Activated CD4-positive, CD25-positive, alpha-beta regulatory T cell treated with anti-CD3 and anti-CD28 coated beads, Interleukin-2, amount 50 U/mL, for 24 hours (primary cell): ENCODE measurements around the gene PLXNB2.
A peak's percentile ranks its signal among the peaks of the same experiment; 100 is the strongest.

Experiments
- ATAC-seq, 2 donors: fragments of 150-1000 bp; cut with Tn5 transposase; one replicate each; pipeline ENCODE4 v1.10.0; 2021; ENCODE audit warnings: mild to moderate bottlenecking in 1 of 2, moderate library complexity in 1 of 2

PLXNB2 gene

DNA sequence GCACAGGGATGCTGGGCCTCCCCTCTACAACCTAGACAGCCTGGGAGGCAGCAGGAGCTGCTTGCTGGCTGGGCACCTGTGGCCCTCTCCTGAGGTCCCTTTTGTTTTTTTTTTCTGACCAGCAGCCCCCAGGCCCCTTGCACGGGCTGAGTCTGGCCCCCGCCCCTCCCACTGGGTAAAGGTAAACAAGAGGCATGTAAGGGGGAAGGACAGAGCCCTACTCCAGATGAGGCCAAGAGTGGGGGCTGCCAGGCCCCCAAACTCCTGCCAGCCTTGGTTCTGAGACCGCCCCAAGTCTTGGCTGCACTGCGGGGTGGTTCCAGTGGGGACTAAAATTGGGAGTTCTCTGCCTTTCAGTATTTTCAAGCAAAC lies 9.2 kb downstream of the PLXNB2 start:
- no peak for ATAC-seq

DNA sequence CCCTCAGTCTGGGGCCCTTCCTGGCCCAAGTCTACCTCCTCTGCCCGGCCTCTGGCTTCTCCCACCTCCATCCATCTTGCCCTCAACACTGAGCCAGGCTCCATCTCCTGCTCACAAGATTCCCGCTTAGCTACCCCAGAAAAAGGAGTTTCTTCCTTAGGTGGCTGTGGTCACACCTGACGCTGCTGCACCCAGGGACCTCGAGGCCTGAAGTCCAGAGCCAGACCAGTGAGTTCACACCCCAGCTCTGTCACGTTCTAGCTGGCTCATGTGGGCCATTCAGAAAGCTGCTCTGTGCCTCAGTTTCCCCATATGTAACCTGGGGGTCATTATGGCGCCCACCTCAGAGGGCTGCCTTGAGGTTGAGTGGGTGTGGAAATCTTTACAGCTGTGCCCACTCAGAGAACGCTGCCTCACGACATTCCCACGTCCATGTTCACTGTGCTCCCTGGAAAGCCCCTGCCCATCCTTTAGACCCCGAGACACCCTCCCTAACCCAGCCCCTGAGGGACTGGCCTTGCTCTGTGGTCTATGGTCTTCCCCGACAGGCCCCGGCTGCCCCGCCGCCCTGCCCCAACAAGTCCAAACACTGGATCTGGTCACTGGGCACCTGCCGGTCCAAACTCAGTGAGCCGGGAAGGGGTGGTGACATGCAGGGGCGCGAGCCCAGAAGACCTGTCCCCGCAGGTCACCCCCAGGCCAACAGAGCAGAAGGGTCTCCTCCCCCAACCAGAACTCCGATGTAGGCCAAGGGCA lies 9.8 kb downstream of the PLXNB2 start:
- ATAC-seq = no peak

- ATAC-seq = no peak
Measured at GRCh38 chr22:50296658-50297490, 10.6 kb downstream of the PLXNB2 start.

DNA sequence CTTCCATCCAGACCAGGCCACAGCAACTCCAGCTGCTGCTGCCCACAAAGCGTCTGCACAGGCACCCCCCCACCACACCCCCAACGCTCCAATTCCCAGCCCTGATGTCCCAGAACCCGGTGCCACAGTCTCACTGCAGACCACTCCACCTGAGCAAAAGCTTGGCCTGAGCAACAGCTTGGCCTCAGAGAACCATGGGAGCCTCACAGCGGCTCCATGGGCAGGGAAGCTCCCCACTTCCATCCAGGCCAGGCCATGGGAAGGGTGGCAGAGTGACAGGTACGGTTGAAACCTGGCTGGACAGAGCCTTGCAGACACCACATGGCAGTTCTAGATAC lies 13.2 kb downstream of the PLXNB2 start:
- no peak for ATAC-seq

- peak in 1 of 2 donors; percentile 30 for ATAC-seq
Measured at GRCh38 chr22:50293441-50294318, 13.8 kb downstream of the PLXNB2 start.

DNA sequence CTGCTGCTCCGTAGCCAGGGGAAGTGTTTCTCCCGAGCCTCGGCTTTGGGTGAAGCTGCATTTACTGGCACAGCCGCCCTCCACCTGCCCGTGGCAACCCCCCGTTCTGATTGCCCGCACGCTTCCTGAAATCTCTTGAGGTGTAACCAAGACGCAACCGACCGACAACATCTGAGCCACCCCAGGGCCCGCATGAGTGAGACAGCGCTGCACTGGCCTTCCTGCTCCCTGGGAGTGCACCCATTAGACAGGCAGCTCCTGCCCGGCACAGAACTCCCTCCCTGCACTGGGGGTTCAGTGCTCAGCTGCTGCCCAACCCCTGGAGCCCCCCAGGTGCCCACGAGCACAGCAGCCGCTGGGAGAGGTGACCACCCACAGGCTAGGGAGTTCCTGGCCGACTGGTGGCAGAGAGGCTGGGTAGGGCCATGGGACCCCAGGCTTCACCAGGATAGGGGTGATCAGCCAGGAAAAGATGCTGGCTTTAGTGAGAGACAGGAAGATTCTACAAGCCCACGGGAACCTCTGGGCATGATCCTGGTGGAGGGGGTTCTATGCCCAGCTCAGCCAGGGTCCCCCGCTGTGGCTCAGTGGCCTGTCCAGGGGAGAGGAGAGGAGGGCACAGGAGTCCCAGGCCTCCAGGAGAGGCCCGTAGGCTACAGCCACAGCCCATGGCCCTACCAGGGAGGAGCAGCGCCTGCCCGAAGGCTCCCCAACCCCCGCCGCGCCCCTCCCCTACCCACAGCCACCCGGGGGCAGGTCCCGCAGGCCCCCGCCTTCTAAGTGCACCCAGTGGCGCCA lies 14.6 kb downstream of the PLXNB2 start:
- no peak for ATAC-seq

DNA sequence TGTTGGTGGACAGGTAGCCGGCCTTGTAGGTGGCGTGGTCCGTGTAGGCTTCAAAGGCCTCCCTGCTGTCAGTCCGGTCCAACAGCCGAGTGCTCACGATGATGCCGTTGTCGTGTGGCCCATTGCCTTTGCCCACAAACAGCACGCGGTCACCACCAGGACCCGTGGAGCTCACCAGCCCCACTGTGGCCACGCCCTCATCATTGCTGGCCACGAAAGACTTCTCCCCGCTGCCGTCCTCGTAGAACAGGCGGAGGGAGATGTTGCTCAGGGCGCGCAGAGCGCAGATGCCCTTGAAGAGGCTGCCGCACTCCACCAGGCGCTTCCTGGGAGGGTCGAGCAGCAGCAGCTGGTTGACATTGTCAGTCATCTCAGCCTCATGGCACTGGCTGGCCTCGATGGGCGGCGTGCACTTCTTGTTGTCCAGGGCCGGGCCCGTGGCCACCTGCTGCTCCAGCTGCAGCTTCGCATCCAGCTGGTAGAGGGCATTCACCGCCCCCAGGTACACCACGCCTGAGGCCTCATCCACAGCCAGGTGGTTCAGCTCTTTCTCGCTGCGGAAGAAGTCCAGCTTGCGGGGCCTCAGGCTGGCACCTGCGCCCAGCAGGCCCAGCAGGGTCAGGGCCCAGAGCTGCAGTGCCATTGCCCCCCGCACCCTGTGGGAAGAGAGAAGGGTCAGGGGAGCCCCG lies 17.4 kb downstream of the PLXNB2 start:
- ATAC-seq = no peak

GRCh38 chr22:50289151-50289941 lies 18.1 kb downstream of the PLXNB2 start:
- ATAC-seq = no peak

DNA sequence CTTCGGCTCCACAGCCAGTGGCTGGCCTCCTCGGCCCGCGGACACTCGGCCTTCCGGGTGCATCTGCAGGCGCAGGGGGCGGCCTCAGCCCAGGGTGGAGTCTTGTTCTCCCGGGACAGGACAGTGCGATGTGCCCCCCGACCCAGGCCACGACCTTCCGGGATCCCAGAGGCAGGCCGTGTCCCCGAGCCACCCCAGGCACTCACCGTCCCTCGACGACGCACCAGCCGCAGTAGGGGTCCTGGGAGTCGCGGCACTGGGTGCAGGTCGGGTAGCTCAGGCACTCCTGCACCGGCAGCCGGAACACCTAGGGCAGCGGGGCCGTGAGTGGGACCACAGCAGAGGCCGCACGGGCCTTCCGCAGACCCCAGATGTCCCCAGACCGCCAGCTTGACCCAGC lies 19.7 kb downstream of the PLXNB2 start:
- ATAC-seq = no peak

DNA sequence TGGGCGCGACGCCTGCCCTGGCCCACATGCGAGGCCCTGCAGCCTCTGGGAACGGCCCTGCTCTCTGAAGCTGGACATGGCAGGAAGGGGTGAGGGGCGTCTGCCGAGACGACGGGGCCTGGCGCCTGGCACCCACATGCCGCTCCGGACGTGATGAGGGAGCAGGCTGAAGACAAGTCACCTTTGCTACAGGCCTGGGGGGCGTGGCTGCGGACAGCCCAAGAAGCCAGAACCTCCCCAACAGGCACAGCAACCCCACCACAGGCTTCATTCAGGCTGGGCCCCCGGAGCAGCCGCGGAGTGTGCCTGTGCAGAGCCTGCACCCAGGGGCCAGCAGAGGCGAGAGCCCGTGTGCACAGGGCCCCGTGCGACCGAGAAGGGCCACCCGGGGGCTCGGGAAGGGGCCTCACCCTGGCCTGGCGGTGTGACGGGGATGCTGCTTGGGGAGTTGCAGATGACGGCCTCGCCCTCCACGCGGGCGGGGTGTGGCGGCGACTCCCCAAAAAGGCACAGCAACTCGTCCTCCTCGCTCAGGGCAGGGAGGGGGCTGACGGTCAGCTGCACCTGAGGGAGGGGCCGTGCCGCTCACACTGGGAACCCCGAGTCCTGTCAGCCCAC lies 20.6 kb downstream of the PLXNB2 start:
- no peak for ATAC-seq

DNA sequence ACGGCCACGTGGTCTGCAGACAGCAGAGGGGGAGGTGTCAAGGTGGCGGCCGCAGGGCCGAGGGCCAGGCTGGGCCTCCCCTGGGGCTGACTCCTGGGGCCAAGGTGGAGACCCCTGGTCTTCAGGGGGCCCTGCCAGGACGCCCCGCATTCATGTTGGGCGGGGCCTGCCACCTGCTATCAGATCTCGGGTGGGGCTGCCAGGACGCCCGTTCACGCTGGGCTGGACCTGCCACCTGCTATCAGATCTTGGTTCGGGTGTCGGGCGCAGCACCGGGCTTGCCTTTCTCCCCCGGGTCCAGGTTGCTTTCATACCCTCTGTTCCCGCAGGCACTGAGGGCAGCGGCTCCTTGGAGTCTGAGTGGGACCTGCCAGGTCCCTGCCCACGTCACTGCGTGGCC lies 21.2 kb downstream of the PLXNB2 start:
- no peak for ATAC-seq

DNA sequence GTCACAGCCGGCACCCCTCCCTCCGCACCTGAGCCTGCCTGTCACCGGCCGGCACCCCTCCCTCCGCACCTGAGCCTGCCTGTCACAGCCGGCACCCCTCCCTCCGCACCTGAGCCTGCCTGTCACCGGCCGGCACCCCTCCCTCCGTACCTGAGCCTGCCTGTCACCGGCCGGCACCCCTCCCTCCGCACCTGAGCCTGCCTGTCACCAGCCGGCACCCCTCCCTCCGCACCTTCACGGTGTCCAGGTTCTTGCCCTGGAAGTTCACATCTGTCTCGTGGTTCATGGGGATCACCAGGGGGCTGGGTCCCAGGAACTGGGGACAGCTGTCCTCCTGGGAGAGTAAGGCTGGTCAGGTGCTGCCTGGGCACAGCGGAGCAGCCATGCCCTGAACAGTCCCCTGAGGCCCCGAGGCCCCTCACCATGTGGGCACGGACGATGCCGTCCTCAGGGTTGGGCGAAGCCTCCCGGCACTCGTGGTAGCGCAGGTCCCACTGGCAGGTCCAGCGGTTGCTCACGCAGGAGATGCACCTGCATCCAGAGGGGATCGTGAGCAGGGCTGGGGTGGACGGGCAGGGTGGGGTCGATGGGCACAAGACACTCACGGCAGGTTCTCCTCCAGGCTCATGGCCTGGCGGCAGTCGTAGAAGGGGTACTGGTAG lies 21.7 kb downstream of the PLXNB2 start:
- ATAC-seq = no peak

DNA sequence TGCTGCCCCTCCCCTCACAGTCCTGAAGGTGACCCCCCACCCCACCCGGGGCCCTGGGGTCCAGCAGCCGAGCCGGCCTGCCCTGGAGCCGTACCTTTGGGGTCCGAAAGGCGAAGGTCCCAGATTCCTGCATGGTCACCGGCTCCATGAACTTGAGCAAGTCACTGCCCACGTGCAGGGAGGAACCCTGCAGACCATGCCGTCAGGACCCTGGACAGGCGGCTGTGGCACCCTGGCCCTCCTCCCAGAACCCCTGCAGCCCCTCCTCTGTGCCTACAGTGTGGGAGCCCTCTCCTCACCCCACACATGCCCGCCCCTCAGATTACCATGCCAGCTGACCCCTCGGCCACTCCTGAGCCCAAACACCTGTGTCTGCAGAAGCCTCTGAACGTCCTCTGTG lies 23.0 kb downstream of the PLXNB2 start:
- ATAC-seq = no peak

GRCh38 chr22:50283821-50284220 lies 23.6 kb downstream of the PLXNB2 start:
- ATAC-seq = no peak

GRCh38 chr22:50282361-50283155 lies 24.9 kb downstream of the PLXNB2 start:
- no peak for ATAC-seq

DNA sequence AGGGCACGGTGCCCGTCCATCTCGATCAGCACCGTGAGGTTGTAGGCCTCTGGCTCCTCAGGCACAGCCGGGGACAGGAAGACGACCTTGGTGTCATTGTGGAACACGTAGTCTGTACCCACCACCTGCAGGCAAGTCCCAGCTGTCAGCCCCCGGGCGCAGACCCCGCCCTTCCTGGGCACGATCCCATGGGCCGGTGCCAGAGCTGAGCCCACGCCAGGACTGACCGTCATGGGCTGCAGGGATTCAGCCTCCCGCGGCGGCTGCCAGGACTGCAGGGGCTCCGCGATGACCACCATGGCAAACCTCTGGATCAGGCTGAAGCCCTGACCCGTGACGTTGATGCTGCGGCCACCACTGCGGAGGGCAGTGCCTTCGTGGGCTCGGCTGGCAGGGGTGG lies 25.5 kb downstream of the PLXNB2 start:
- no peak for ATAC-seq

DNA sequence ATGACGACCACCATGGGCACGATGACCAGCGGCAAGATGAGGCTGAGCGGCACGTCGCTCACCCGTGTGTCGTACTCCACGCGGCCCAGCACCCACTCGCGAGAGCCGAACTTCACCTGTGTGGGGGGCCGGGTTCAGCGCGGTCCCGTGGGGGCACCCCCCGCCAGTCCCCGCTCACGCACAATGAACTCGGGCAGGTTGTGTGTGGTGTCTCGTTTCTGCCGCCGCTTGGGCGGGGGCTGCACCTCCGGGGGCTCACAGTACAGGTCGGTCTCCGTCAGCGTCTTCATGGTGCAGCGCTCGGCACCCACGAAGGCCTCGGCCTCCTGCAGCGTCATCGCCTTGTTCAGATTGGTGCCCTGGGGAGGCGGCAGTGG lies 26.1 kb downstream of the PLXNB2 start:
- ATAC-seq = no peak

- no peak for ATAC-seq
Measured at GRCh38 chr22:50280708-50281383, 26.6 kb downstream of the PLXNB2 start.
